Loucy (cell line): ENCODE measurements around the gene CHST10.

Source experiments
- H2AFZ ChIP-seq: fragments of 200-600 bp; sonication (generic); 2 replicates; pipeline ENCODE4 v1.6.0; 2016; ENCODE audit warnings: antibody characterized with exemption, mild to moderate bottlenecking, low read length, moderate library complexity
- H3F3A ChIP-seq: fragments of 200-600 bp; 2 replicates; pipeline ENCODE4 v1.6.0; 2016; ENCODE audit warnings: antibody characterized with exemption, low read depth, mild to moderate bottlenecking
- H3K27me3 ChIP-seq: fragments of 200-600 bp; sonication (generic); 2 replicates; pipeline ENCODE4 v1.6.1; 2014; ENCODE audit warnings: low read length, mild to moderate bottlenecking; ENCODE audit not compliant: insufficient read depth, poor library complexity, severe bottlenecking
- H3K36me3 ChIP-seq: fragments of 200-600 bp; sonication (generic); 2 replicates; pipeline ENCODE4 v1.6.1; 2016; ENCODE audit warnings: low read length; ENCODE audit not compliant: insufficient read depth
- H3K4me1 ChIP-seq: fragments of 200-600 bp; sonication (generic); 2 replicates; pipeline ENCODE4 v1.5.1; 2014; ENCODE audit warnings: low read length, mild to moderate bottlenecking; ENCODE audit not compliant: insufficient read depth, poor library complexity, severe bottlenecking
- H3K4me2 ChIP-seq: fragments of 200-600 bp; sonication (generic); 2 replicates; pipeline ENCODE4 v1.6.0; 2014; ENCODE audit warnings: antibody characterized with exemption, low read length, low read depth, mild to moderate bottlenecking; ENCODE audit not compliant: poor library complexity, severe bottlenecking
- H3K4me3 ChIP-seq: fragments of 200-600 bp; sonication (generic); 2 replicates; pipeline ENCODE4 v1.5.1; 2014; ENCODE audit warnings: low read length, mild to moderate bottlenecking, mixed read lengths; ENCODE audit not compliant: poor library complexity, severe bottlenecking
- H3K79me2 ChIP-seq: fragments of 200-600 bp; sonication (generic); 2 replicates; pipeline ENCODE4 v1.6.1; 2014; ENCODE audit warnings: low read length; ENCODE audit not compliant: insufficient read depth
- H3K9ac ChIP-seq: fragments of 200-600 bp; sonication (generic); 2 replicates; pipeline ENCODE4 v1.6.0; 2014; ENCODE audit warnings: mild to moderate bottlenecking, low read depth, low read length, moderate library complexity; ENCODE audit not compliant: poor library complexity, severe bottlenecking
- H3K9me2 ChIP-seq: fragments of 200-600 bp; sonication (generic); replicated peaks from 2 replicates; pipeline ENCODE4 v1.6.1; 2016; ENCODE audit warnings: low read depth, low read length, mixed read lengths
- H3K9me3 ChIP-seq: fragments of 200-600 bp; sonication (generic); 2 replicates; pipeline ENCODE4 v1.6.1; 2014; ENCODE audit warnings: mild to moderate bottlenecking, antibody characterized with exemption, low read length, low read depth; ENCODE audit not compliant: insufficient read depth
- H4K20me1 ChIP-seq: fragments of 200-600 bp; sonication (generic); 2 replicates; pipeline ENCODE4 v1.6.0; 2014; ENCODE audit warnings: antibody characterized with exemption, low read length, mild to moderate bottlenecking; ENCODE audit not compliant: insufficient read depth, poor library complexity, severe bottlenecking
- CTCF ChIP-seq: fragments of 200-600 bp; sonication (generic); conservative IDR thresholded peaks from 2 replicates; pipeline ENCODE4 v1.5.1; 2014; ENCODE audit warnings: mild to moderate bottlenecking, antibody characterized with exemption, low read length
- EZH2phosphoT487 ChIP-seq: fragments of 200-600 bp; IDR thresholded peaks from 2 replicates; pipeline ENCODE4 v1.6.1; 2018; ENCODE audit warnings: antibody characterized with exemption, mild to moderate bottlenecking, moderate library complexity, borderline replicate concordance

CHST10 gene

GRCh38 chr2:100397976-100398375 lies 19.5 kb downstream of the CHST10 start:
- H3K4me2 ChIP-seq, result no peak overlapping the region
- H3K9ac ChIP-seq, result no peak overlapping the region
- no peak for TF ChIP-seq EZH2phosphoT487
- no peak for TF ChIP-seq CTCF
- H3K4me3 ChIP-seq, result no peak overlapping the region
- no peaks in the 10 kb centered on the region for H3K79me2 ChIP-seq
- H3F3A ChIP-seq, result no peaks in the 10 kb centered on the region
- H3K9me3 ChIP-seq, result no peaks in the 10 kb centered on the region
- H3K9me2 ChIP-seq, result no peaks in the 10 kb centered on the region
- H3K27me3 ChIP-seq, result no peaks in the 10 kb centered on the region
- H2AFZ ChIP-seq, result no peak overlapping the region
- no peaks in the 10 kb centered on the region; the same call in 1 of the 2 replicates for H3K36me3 ChIP-seq
- H4K20me1 ChIP-seq, result no peaks in the 10 kb centered on the region
- no peaks in the 10 kb centered on the region for H3K4me1 ChIP-seq

- Histone ChIP-seq H3K36me3 (no peaks in the 10 kb centered on the region; the same call in 1 of the 2 replicates), H3K4me1 (no peaks in the 10 kb centered on the region), H3K4me3 (no peak overlapping the region), H2AFZ (no peak overlapping the region), H3K9me2 (no peaks in the 10 kb centered on the region), H4K20me1 (no peaks in the 10 kb centered on the region), H3K4me2 (no peak overlapping the region), H3K27me3 (no peaks in the 10 kb centered on the region), H3F3A (no peaks in the 10 kb centered on the region), H3K9ac (no peak overlapping the region), H3K9me3 (no peaks in the 10 kb centered on the region), H3K79me2 (no peaks in the 10 kb centered on the region)
- TF ChIP-seq CTCF, result no peak
- TF ChIP-seq EZH2phosphoT487, result no peak
These were observed 20.2 kb downstream of the CHST10 start for GRCh38 chr2:100397118-100397860.

DNA sequence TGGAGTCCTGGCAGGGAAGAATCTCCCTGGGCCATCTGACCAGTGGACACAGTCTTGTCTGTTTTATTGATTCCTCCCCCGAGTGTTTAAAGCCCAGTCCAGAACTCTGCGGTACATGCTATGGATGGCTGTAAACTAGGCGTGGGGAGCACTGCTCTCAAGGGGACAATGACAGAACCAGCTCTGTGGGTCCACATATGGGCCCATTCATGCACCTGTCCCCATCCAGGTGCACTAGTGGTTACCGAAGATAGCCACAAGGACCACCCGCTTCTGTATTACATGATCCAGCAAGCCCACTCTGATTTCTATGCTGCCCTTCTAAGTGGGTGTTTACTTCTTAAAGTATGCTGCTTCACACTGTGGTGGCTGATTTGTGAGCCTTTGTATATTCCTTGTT lies 21.0 kb downstream of the CHST10 start:
- no peak overlapping the region for H2AFZ ChIP-seq
- H3K9ac ChIP-seq, result no peak overlapping the region
- no peaks in the 10 kb centered on the region for H4K20me1 ChIP-seq
- no peak overlapping the region for H3K4me3 ChIP-seq
- H3K36me3 ChIP-seq, result no peaks in the 10 kb centered on the region; the same call in 1 of the 2 replicates
- no peaks in the 10 kb centered on the region for H3K79me2 ChIP-seq
- no peaks in the 10 kb centered on the region for H3K27me3 ChIP-seq
- H3K4me2 ChIP-seq, result no peak overlapping the region
- no peaks in the 10 kb centered on the region for H3K4me1 ChIP-seq
- H3K9me2 ChIP-seq, result no peaks in the 10 kb centered on the region
- H3K9me3 ChIP-seq, result no peaks in the 10 kb centered on the region
- H3F3A ChIP-seq, result no peaks in the 10 kb centered on the region
- no peak for TF ChIP-seq EZH2phosphoT487
- TF ChIP-seq CTCF, result no peak
